Tongue (tissue), 2 donors: ENCODE measurements around the gene HPRT1. TPM values are rescaled to one million over a fixed set of nuclear protein-coding genes. Genes with fewer than 3 reads are reported as not detected.
"Not testable (repeated sequence)": the region's sequence is repeated elsewhere in the genome, so short reads cannot be mapped to it uniquely, and the experiment has no call there.

Experiments
- DNase-seq: peaks from one replicate; pipeline ENCODE4 v3.0.0-alpha.2; 2015
- total RNA-seq: library from RNA; depleted of rRNA; stranded (reverse); fragments of >200 nt; gene quantifications from one replicate; pipeline ENCODE4 v1.2.3, GENCODE V29; 2014

The HPRT1 gene, protein sequence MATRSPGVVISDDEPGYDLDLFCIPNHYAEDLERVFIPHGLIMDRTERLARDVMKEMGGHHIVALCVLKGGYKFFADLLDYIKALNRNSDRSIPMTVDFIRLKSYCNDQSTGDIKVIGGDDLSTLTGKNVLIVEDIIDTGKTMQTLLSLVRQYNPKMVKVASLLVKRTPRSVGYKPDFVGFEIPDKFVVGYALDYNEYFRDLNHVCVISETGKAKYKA
- total RNA-seq: 14.2 TPM

DNA sequence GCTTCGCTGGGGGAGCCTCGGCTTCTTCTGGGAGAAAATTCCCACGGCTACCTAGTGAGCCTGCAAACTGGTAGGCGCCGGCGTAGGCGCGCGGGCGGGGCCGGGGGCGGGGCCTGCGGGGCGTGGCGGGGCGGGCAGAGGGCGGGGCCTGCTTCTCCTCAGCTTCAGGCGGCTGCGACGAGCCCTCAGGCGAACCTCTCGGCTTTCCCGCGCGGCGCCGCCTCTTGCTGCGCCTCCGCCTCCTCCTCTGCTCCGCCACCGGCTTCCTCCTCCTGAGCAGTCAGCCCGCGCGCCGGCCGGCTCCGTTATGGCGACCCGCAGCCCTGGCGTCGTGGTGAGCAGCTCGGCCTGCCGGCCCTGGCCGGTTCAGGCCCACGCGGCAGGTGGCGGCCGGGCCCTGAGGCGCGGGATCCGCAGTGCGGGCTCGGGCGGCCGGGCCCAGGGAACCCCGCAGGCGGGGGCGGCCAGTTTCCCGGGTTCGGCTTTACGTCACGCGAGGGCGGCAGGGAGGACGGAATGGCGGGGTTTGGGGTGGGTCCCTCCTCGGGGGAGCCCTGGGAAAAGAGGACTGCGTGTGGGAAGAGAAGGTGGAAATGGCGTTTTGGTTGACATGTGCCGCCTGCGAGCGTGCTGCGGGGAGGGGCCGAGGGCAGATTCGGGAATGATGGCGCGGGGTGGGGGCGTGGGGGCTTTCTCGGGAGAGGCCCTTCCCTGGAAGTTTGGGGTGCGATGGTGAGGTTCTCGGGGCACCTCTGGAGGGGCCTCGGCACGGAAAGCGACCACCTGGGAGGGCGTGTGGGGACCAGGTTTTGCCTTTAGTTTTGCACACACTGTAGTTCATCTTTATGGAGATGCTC, at the start of gene HPRT1:
Gene HPRT1 (plus strand): TSS at position 161 of the 857 bp plus-strand sequence. CDS start 147 bp downstream, at position 308.
- DNase-seq: peak; percentile 86

DNA sequence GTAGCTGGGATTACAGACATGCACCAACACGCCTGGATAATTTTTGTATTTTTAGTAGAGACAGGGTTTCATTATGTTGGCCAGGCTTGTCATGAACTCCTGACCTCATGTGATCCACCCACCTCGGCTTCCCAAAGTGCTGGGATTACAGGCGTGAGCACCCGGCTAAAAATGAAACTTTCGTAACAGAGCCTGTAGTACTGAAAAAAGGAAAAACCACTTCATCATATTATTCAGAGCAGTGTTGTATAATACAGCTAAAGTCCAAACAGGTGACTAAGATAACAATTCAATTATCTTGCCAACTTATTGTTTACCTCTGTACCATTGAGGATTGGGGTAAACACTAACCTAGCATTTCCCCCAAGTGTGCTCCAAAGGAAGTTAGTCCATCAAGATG, 43.9 kb upstream of the HPRT1 start:
- DNase-seq: no peak

DNA sequence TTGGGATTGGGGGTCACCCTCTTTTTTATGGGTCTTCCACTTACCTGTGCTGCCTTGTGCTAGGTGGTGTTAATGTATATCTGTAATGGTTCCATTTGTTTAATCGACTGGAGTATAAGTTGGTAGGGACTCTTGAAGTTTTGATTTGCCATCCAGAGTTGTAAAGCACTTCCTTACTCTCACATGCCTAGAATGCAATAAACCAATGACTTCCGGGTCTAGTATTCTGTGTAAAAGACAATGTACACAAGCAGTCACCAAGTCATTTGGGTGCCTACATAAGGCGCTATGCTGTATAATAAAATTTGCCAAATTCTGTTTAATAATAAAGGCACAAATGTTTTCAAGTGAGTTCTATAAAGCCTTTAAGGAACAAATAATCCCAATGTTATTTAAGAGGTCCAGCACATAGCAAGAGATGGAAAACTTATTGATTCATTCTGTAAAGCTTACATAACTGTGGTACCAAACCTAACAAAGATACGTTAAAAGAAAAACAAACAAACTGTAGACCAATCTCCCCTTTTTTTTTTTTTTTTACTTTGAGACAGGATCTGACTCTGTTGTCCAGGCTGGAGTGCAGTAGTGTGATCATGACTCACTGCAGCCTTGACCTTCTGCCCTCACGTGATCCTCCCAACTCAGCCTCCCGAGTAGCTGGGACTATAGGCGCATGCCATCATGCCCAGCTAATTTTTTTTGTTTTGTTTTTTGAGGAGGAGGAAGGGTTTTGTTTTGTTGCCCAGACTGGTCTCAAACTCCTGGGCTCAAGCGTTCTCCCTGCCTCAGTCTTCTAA, 41.5 kb upstream of the HPRT1 start:
- no peak for DNase-seq

DNA sequence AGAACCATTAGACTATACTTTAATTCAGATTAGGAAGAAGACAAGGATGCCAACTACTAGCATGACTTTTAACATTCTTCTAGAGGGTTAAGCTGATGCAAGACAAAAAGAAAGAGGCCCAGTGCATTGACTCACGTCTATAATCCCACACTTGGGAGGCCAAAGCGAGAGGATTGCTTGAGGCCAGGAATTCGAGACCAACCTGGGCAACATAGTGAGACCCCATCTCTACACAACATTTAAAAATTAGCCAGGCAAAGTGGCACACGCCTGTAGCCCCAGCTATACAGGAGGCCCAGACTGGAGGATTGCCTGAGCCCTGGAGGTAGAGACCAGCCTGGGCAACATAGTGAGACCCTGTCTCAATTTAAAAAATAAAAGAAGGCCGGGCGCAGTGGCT, 40.2 kb upstream of the HPRT1 start:
- no peak for DNase-seq

DNA sequence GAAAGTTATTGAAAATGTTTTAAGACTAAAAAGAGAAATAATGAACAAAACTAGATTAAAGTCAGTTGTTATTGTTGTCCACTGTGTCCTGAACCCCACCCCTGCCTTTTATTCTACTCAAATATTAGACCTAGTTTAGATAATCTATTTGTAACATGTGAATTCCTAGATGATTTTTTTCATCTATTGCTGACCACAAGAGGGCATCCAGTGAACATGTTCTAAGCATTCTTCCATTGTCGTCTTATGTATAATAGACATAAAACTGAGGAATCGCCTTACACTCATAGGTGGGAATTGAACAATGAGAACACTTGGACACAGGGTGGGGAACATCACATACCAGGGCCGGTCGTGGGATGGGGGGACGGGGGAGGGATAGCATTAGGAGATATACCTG, 36.4 kb upstream of the HPRT1 start:
- DNase-seq: peak; percentile 7

DNA sequence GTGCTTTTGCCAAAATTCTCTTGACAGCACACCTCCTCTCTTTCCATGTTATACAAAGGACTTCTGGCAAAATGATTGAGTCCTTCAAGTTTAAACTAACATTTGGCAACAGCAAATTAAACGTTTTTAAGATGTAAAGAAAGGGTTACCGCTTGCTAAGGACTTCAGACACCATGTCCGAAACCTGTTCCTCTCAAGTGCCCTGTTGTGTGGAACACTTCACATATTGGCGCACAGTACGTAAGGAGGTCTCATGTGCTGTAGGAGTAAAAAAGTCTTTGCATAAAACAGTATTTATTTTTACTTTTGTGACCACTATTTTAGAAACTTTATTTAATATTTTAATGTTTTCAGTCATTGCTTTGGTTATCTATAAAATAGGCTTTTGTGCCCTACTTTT, 33.7 kb upstream of the HPRT1 start:
- no peak for DNase-seq

DNA sequence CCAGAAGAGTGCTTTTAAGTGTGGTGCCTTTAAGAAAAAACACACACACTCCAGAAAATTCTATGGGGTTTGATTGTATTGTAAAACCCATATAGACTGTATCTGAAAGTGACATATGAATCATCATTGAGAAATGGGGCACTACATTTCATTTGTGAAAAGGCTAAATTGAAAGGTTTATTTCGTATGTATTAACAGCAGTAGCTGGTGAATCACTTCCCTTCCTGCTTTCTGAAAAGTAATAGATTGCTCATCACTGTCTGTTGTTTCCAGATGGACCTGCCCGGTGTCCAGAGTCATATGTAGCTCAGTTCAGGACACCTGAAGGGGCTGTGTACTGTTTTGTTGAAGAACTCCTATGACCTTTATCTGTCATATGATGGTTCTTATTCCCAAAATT, 28.1 kb upstream of the HPRT1 start:
- no peak for DNase-seq

DNA sequence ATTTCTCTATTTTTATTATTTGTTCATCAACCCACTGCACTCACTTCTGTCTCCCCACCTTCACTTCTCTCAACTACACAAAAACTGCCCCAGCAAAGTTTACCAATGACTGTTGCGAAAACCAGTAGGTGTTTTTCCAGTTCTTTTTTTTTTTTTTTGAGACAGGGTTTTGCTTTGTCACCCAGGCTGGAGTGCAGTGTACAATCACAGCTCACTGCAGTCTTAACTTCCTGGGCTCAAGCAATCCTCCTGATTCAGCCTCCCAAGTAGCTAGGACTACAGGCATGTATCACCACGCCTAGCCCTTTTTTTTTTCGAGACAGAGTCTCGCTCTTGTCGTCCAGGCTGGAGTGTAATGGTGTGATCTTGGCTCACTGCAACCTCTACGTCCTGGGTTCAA, 24.1 kb upstream of the HPRT1 start:
- no peak for DNase-seq

DNA sequence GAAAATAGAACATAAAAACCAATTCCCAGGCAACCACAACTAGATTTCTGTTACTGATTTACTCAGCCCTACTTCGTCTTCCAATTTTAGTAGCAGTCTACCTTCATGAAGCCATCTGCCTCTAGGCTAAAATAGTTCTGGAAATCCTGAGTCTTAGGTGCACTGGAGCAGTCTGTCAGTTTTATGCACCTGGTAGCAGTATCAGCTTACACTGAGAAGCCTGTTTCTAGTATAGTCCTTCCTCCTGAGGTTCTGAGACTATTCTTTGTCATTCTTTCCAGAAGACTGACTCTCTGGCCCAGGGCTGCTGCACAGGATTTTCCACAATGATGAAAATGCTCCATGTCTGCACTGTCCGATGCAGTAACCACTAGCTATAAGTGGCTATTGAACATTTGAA, 16.9 kb upstream of the HPRT1 start:
- peak; percentile 18 for DNase-seq

DNA sequence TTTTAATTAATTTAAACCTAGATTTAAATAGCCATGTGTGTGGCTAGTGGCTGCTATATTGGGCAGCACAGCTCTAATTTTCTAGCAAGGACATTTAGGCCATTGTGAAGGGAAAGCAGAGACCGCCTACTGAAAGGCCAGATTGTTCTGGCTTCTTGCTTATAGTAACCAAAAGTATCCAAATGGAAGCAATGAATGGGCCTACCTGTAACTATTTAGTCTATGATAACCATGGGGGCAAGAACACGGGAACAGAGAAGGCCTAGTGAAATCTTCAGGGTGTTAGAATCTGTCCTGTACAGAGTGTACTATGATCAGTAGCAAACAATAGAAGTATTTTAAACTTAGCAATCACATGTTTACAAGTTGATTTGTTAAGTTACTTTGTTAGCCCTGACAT, 16.5 kb upstream of the HPRT1 start:
- DNase-seq: no peak

DNA sequence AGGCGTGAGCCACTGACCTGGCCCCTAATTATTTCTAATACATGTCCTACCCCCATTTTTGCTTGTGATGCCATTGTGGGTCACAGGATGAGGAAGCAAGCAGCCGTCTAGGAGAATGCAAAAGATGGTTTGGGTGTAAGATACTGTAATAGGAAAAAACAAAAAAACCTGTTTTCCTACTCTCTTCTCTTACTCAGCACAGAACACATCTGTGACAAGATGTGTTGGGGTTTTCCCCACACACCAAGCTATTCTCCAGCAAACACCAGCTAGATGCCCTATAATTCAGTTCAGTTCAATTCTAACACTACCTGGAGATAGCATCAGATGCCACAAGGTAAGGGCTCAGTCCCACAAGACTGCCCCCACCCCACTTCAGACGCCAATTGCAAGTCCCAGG, 15.3 kb upstream of the HPRT1 start:
- no peak for DNase-seq

DNA sequence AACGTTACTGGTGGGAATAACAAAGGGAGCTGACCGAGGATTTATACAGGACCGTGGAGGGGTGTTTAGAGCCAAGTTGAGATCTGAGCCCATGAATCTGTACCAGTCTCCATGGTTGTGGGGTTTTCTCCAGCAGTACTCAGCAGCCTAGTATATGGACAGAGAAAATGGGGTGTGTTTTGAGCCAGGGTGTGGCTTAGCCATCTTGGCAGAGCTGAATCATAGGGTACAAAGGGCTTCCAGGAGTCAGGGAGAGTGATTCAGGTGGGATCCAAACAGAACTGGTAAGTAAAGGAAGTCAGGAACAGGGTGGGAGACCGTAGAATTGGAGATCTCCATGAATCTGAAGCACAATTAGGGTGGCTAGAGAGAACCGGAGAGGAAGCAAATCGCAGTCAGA, 7.4 kb upstream of the HPRT1 start:
- no peak for DNase-seq

DNA sequence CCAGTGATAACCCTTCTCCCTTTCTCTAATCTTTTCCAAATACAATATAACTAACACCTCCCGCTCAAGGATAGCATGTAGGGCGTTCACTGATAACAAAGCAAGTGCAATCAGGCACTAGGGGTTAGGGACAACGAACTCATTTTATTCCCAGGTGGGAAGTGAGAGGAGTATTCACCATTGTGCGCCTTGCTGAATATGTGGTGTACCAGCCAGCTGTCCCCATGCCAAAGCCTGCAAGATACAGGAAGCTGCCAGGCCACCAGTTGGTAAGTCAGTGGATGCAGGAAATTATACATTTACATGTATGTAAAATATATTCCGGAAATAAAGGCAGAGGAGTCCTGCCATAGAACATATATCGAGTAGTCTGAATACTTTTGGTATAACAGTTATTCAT, 6.3 kb upstream of the HPRT1 start:
- DNase-seq: no peak

DNA sequence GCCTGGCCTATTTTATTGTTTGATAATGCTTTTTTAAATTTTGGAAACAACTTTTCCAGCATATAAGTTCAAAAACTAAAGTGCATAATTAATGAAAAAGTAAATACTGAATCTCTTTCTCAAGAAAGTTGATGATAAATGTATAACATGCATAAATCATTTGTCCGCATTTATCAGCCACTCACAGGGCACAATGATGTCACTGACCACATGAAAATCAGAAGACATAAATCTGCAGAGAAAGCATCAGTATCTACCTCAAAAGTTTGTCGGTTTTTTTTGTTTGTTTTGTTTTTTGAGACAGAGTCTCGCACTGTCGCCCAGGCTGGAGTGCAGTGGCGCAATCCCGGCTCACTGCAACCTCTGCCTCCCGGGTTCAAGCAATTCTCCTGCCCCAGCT, 5.5 kb upstream of the HPRT1 start:
- no peak for DNase-seq

DNA sequence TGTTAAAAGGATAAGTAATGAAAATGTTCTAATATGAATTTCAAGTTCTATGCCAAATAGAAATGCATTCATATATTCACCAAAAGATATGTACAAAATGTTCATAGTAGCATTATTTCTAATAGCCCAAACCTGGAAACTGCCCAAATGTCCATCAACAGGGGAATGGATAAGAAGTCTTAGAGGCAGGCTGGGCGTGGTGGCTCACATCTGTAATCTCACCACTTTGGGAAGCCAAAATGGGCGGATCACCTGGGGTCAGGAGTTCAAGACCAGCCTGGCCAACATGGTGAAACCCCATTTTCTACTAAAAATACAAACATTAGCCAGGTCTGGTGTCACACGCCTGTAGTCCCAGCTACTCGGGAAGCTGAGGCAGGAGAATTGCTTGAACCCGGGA, 2.3 kb upstream of the HPRT1 start:
- DNase-seq: no peak

DNA sequence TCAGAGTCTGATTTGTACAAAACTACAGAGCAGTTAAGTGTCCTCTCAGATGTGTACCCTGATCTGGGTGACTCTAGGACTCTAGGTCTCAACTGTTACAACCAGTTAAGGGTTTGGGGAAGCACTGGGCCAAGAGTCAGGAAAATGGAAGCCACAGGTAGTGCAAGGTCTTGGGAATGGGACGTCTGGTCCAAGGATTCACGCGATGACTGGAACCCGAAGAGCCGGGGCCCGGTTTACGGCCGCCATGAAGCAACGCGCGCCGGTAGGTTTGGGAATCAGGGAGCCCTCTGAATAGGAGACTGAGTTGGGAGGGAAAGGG, 321 bp upstream of the HPRT1 start:
- no peak for DNase-seq

DNA sequence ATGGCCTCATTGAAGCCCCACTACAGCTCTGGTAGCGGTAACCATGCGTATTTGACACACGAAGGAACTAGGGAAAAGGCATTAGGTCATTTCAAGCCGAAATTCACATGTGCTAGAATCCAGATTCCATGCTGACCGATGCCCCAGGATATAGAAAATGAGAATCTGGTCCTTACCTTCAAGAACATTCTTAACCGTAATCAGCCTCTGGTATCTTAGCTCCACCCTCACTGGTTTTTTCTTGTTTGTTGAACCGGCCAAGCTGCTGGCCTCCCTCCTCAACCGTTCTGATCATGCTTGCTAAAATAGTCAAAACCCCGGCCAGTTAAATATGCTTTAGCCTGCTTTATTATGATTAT, 876 bp downstream of the HPRT1 start:
- DNase-seq: peak; percentile 24

DNA sequence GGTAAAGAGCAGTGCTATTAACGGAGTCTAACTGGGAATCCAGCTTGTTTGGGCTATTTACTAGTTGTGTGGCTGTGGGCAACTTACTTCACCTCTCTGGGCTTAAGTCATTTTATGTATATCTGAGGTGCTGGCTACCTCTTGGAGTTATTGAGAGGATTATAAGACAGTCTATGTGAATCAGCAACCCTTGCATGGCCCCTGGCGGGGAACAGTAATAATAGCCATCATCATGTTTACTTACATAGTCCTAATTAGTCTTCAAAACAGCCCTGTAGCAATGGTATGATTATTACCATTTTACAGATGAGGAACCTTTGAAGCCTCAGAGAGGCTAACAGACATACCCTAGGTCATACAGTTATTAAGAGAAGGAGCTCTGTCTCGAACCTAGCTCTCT, 1.5 kb downstream of the HPRT1 start:
- DNase-seq: no peak

DNA sequence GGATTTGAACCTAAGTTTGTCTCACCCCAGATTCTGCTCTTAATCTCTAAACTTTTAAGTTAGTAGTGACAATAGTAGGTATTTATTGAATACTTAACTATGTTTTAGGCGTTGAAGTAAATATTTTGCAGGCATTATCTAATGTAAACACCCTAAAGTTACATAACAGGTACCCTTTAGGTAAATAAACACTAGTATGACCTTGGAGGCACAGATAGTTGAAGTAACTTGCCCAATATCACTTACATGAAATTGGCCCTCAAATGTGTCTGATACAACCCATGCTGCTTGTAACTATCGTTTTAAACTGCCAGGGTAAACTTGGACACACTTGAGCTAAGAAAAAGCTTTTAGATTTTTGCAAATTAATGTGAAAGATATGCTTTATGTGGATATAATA, 3.0 kb downstream of the HPRT1 start:
- DNase-seq: no peak

DNA sequence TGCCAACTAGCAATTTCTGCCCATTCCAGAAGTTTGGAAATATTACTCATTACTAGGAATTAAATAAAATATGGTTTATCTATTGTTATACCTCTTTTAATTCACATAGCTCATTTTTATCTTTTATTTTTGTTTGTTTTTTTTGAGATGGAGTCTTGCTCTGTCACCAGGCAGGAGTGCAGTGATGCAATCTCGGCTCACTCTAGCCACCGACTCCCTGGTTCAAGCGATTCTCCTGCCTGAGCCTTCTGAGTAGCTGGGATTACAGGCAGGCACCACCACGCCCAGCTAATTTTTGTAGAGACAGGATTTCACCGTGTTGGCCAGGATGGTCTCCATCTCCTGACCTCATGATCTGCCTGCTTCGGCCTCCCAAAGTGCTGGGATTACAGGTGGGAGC, 4.5 kb downstream of the HPRT1 start:
- DNase-seq: not testable (repeated sequence)

DNA sequence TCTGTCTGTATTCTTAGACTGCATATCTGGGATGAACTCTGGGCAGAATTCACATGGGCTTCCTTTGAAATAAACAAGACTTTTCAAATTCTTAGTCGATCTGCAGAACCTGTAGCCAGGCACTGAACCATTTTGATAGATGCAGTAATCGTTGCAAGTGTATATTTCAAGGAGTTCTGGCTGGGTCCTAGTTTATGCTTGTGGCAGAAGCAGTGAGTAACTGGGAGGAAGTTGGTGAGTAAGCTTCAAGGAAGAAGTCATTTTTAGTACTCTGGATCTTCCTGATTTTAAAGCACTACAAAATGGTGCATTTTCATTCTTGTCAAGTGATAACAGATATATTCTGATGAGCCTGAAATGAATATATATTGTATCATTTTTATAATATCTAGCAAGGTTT, 9.5 kb downstream of the HPRT1 start:
- DNase-seq: no peak

DNA sequence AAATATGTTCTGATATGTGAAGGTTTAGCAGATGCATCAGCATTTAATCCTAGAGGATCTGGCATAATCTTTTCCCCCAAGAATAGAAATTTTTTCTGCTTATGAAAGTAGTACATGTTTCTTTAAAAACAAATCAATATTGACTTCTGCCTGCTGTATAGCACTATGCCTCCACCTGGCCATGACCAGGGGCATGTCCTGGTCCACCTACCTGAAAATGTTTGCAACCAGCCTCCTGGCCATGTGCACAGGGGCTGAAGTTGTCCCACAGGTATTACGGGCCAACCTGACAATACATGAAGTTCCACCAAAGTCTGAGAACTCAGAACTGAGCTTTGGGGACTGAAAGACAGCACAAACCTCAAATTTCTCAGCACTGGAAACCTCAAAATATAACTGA, 10.0 kb downstream of the HPRT1 start:
- DNase-seq: no peak

DNA sequence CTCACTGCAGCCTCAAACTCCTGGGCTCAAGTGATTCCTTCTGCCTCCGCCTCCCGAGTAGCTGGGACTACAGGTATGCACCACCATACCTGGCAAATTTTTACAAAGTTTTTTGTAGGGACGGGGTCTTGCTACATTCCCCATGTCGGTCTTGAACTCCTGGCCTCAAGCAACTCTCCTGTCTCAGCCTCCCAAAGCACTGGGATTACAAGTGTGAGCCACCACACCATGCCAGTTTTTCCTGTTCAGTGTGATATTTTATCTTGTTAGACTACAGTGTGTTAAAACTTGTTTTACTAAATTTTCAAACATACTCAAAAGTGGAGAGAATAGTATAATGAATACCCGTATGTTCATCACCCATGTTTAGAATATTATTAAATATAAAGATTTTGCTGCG, 12.1 kb downstream of the HPRT1 start:
- no peak for DNase-seq

DNA sequence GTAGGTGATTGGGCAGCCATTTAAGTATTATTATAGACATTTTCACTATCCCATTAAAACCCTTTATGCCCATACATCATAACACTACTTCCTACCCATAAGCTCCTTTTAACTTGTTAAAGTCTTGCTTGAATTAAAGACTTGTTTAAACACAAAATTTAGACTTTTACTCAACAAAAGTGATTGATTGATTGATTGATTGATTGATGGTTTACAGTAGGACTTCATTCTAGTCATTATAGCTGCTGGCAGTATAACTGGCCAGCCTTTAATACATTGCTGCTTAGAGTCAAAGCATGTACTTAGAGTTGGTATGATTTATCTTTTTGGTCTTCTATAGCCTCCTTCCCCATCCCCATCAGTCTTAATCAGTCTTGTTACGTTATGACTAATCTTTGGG, 16.3 kb downstream of the HPRT1 start:
- DNase-seq: no peak
